HCT116 (cell line): ENCODE data around the gene TMEM175. TPM values are rescaled to one million over a fixed set of nuclear protein-coding genes. Genes with fewer than 3 reads are reported as not detected.

ENCODE experiments used
- ATAC-seq: fragments of 200-7000 bp; cut with Tn5 transposase; 2 replicates; pipeline ENCODE4 v1.9.1; 2020; ENCODE audit warnings: mild to moderate bottlenecking, moderate library complexity
- BruUV-seq: library from RNA; stranded (reverse); fragments of 400-500 nt; replicated peaks from 2 replicates; lab custom pipeline; 2021; lab: Mats Ljungman, UMichigan
- CTCF ChIA-PET: fragments of 300-600 bp; sonication (Branson Sonifier 250); formaldehyde crosslinking; loops from one replicate; lab custom pipeline; 2021; ENCODE audit warnings: antibody characterized with exemption; lab: Charles Lee
- POLR2A ChIA-PET: fragments of 300-600, 350-600 bp; sonication (Branson Sonifier 250); formaldehyde crosslinking; loops from one replicate; lab custom pipeline; 2021; ENCODE audit warnings: antibody characterized with exemption; lab: Charles Lee
- RAD21 ChIA-PET, 2 experiments: fragments of 300-600 bp; sonication (Branson Sonifier 250); formaldehyde crosslinking; loops; one replicate each; lab custom pipeline; 2023; ENCODE audit warnings: low total read pairs in 2 of 2; ENCODE audit not compliant: uncharacterized antibody in 2 of 2, unreplicated experiment in 2 of 2, low non-redundant PET in 1 of 2; lab: Charles Lee
- DNase-seq: peaks from one replicate; pipeline ENCODE4 v3.0.0-alpha.2; 2010; ENCODE audit warnings: low read depth, low spot score
- H2AFZ ChIP-seq: fragments of 200-600 bp; shearing (Covaris generic), sonication (generic); 2 replicates; pipeline ENCODE4 v1.6.1; 2017; ENCODE audit warnings: low read depth, mixed run types, mixed read lengths, antibody characterized with exemption, low read length; ENCODE audit not compliant: poor library complexity, severe bottlenecking
- H3K27ac ChIP-seq: 2 replicates; pipeline ENCODE4 v1.5.1; 2012; ENCODE audit warnings: low read depth, low read length
- H3K27me3 ChIP-seq: fragments of 200-600 bp; sonication (generic); 2 replicates; pipeline ENCODE4 v1.6.1; 2016; ENCODE audit warnings: mixed run types, low read length, mixed read lengths; ENCODE audit not compliant: insufficient read depth
- H3K36me3 ChIP-seq, 2 experiments: fragments of 200-500 bp in 1 of 2; fragments of 200-600 bp in 1 of 2; sonication (Bioruptor generic) in 1 of 2; sonication (generic) in 1 of 2; 2 replicates each; pipeline versions ENCODE4 v1.5.1 to v1.6.1; 2014 to 2016; ENCODE audit warnings: low read length in 2 of 2, inconsistent platforms in 1 of 2, mixed read lengths in 1 of 2, mixed run types in 1 of 2; ENCODE audit not compliant: insufficient read depth in 2 of 2, control insufficient read depth in 1 of 2
- H3K4me1 ChIP-seq, 2 experiments: fragments of 200-600 bp in 1 of 2; sonication (generic) in 1 of 2; 2 replicates each; pipeline versions ENCODE4 v1.5.1 to v1.6.1; 2012 to 2017; ENCODE audit warnings: low read length in 2 of 2, inconsistent platforms in 1 of 2, mild to moderate bottlenecking in 1 of 2, mixed read lengths in 1 of 2, mixed run types in 1 of 2, moderate library complexity in 1 of 2; ENCODE audit not compliant: insufficient read depth in 2 of 2, control insufficient read depth in 1 of 2
- H3K4me2 ChIP-seq: fragments of 200-600 bp; sonication (generic); 2 replicates; pipeline ENCODE4 v1.6.1; 2017; ENCODE audit warnings: mixed run types, low read length, mixed read lengths
- H3K4me3 ChIP-seq, 2 experiments: fragments of 200-600 bp in 1 of 2; sonication (generic) in 1 of 2; replicated peaks in 1 of 2; 2 replicates each; pipeline ENCODE4 v1.5.1; 2011 to 2016; ENCODE audit warnings: low read length in 2 of 2, control low read depth in 1 of 2, low read depth in 1 of 2, mild to moderate bottlenecking in 1 of 2, mixed read lengths in 1 of 2, mixed run types in 1 of 2
- H3K79me2 ChIP-seq: fragments of 200-600 bp; sonication (generic); 2 replicates; pipeline ENCODE4 v1.6.1; 2017; ENCODE audit warnings: mild to moderate bottlenecking, mixed run types, low read length, moderate library complexity, mixed read lengths; ENCODE audit not compliant: insufficient read depth
- H3K9ac ChIP-seq: fragments of 200-600 bp; sonication (generic); 2 replicates; pipeline ENCODE4 v1.6.1; 2016; ENCODE audit warnings: low read length, mixed read lengths
- H3K9me2 ChIP-seq: fragments of 200-600 bp; sonication (generic), shearing (Covaris generic); 2 replicates; pipeline ENCODE4 v1.6.1; 2017; ENCODE audit warnings: mixed run types, mild to moderate bottlenecking, moderate library complexity; ENCODE audit not compliant: insufficient read depth
- H3K9me3 ChIP-seq, 2 experiments: fragments of 200-500 bp in 1 of 2; fragments of 200-600 bp in 1 of 2; sonication (Bioruptor generic) in 1 of 2; sonication (generic) in 1 of 2; 2 replicates each; pipeline ENCODE4 v1.6.1; 2014 to 2017; ENCODE audit warnings: low read length in 2 of 2, mixed read lengths in 2 of 2, inconsistent platforms in 1 of 2, low read depth in 1 of 2, mild to moderate bottlenecking in 1 of 2, mixed run types in 1 of 2, moderate library complexity in 1 of 2; ENCODE audit not compliant: control insufficient read depth in 1 of 2, insufficient read depth in 1 of 2
- H4K20me1 ChIP-seq: fragments of 200-600 bp; sonication (generic), shearing (Covaris generic); 2 replicates; pipeline ENCODE4 v1.6.1; 2017; ENCODE audit warnings: mixed run types, mild to moderate bottlenecking, moderate library complexity; ENCODE audit not compliant: insufficient read depth
- ELF1 ChIP-seq: IDR thresholded peaks from 2 replicates; pipeline ENCODE4 v1.6.1; 2012; ENCODE audit warnings: low read depth, borderline replicate concordance
- EZH2 ChIP-seq: fragments of 200-600 bp; sonication (generic); IDR thresholded peaks from 2 replicates; pipeline ENCODE4 v1.6.1; 2017; ENCODE audit warnings: antibody characterized with exemption, mixed run types
- EZH2phosphoT487 ChIP-seq: fragments of 200-600 bp; IDR thresholded peaks from 2 replicates; pipeline ENCODE4 v1.6.1; 2018; ENCODE audit warnings: antibody characterized with exemption, borderline replicate concordance
- FOSL1 ChIP-seq: IDR thresholded peaks from 2 replicates; pipeline ENCODE4 v1.6.1; 2012; ENCODE audit warnings: low read depth
- POLR2A ChIP-seq: IDR thresholded peaks from 2 replicates; pipeline ENCODE4 v1.7.0; 2011; ENCODE audit warnings: borderline replicate concordance; ENCODE audit not compliant: insufficient read depth, insufficient read length; ENCODE audit errors: extremely low read depth
- POLR2AphosphoS5 ChIP-seq: IDR thresholded peaks from 2 replicates; pipeline ENCODE4 v1.6.1; 2011; ENCODE audit warnings: mild to moderate bottlenecking, low read depth, low read length, moderate library complexity
- RAD21 ChIP-seq: IDR thresholded peaks from 2 replicates; pipeline ENCODE4 v1.6.1; 2012; ENCODE audit warnings: low read depth, mild to moderate bottlenecking
- SP1 ChIP-seq: IDR thresholded peaks from 2 replicates; pipeline ENCODE4 v1.6.1; 2012; ENCODE audit warnings: low read depth
- SRF ChIP-seq: IDR thresholded peaks from 2 replicates; pipeline ENCODE4 v1.6.1; 2012; ENCODE audit warnings: low read depth
- TCF7L2 ChIP-seq: IDR thresholded peaks from 2 replicates; pipeline ENCODE4 v1.7.0; 2011; ENCODE audit warnings: borderline replicate concordance, inconsistent platforms; ENCODE audit not compliant: insufficient read depth, insufficient read length; ENCODE audit errors: extremely low read depth
- YY1 ChIP-seq: IDR thresholded peaks from 2 replicates; pipeline ENCODE4 v1.6.1; 2011; ENCODE audit warnings: low read length, low read depth, moderate library complexity, mild to moderate bottlenecking; ENCODE audit not compliant: insufficient replicate concordance; ENCODE audit errors: extremely low read depth
- ZNF274 ChIP-seq: fragments of 200-500 bp; sonication (Bioruptor generic); IDR thresholded peaks from 2 replicates; pipeline ENCODE4 v1.6.1; 2014; ENCODE audit warnings: mild to moderate bottlenecking, low read depth, low read length, inconsistent platforms
- intact Hi-C: fragments of 100-400 bp; cut with micrococcal nuclease; formaldehyde crosslinking; loops from 2 replicates; pipeline ENCODE4 v1.10.0; 2022
- total RNA-seq: library from RNA; stranded (reverse); gene quantifications from one replicate; pipeline ENCODE4 v1.2.1, GENCODE V29; 2021; ENCODE audit not compliant: unreplicated experiment
- TF ChIP-seq, protein P1 (sequence below): IDR thresholded peaks from 2 replicates; pipeline ENCODE4 v1.6.1; 2012
- TF ChIP-seq, protein P2 (sequence below), 3 experiments: fragments of 200-600 bp in 1 of 3; sonication (generic) in 1 of 3; IDR thresholded peaks in 2 of 3; conservative IDR thresholded peaks in 1 of 3; 2 replicates each; pipeline ENCODE4 v1.5.1; 2012 to 2017; ENCODE audit warnings: low read depth in 2 of 3, low read length in 2 of 3, antibody characterized with exemption in 1 of 3, borderline replicate concordance in 1 of 3, control low read depth in 1 of 3, mild to moderate bottlenecking in 1 of 3, mixed read lengths in 1 of 3, mixed run types in 1 of 3, moderate library complexity in 1 of 3; ENCODE audit not compliant: insufficient read depth in 1 of 3
- TF ChIP-seq, protein P3 (sequence below): IDR thresholded peaks from 2 replicates; pipeline ENCODE4 v1.6.1; 2012

The TMEM175 gene
- total RNA-seq, 1 experiment from 2014 or later = 17.5 TPM

DNA sequence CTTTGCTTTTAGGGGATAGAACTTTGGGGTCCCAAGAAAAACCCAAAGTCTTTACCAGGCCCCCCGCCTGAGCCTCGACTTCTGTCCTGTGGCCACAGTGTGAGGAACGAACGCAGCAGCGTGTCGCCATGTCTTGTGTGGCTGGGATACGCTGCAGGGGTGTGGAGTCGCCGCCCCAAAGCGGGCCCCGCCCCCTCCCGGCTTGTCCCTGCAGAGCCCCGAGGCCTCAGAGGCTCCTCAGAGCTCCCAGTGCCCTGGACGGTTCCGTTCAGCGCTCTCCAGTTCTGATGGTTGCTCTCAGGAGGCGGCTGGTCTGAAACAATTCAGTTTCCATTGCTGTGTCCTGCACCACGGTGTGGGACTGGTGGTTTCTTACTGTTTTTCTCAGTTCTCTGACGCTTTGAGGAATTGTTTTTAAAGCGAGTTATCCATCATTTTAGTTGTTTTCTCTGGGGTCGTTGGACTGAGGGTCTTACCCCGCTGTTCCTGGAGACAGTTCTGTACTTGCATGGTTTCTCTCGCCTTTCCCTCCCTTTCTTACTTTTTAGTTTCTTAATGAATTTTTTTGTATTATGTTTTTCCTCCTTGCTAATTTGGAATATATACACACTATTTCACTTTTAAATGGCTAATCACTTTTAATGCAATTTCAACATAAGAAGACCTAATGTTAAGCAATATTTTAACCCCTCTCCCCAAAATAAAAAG is 53.0 kb downstream of the TMEM175 start:
- peak overlapping the region; percentile 96 for H3K4me2 ChIP-seq
- POLR2A ChIA-PET = interaction anchor here (0.9 kb wide), 1 partner anchor 53 kb away, joined by 4 read pairs; the partner anchor contains the start of genes GAK and TMEM175
- peak overlapping the region; percentile 60 for H3K9ac ChIP-seq
- H3K4me3 ChIP-seq = peak overlapping the region; percentile 43 to 67
- RAD21 ChIA-PET = interaction anchor here in 1 of 2 experiments (0.5 kb wide), 1 partner anchor 27 kb away, joined by 4 read pairs; no protein-coding TSS in a partner anchor
- H3K36me3 ChIP-seq = no peaks in the 10 kb centered on the region
- H3K79me2 ChIP-seq = no peaks in the 10 kb centered on the region
- peak overlapping the region; percentile 41 for H3K27ac ChIP-seq
- BruUV-seq = no TSS peak
- peak overlapping the region; percentile 30 for H2AFZ ChIP-seq
- no peaks in the 10 kb centered on the region for H3K9me2 ChIP-seq
- H3K9me3 ChIP-seq = no peaks in the 10 kb centered on the region
- H3K27me3 ChIP-seq = no peaks in the 10 kb centered on the region
- intact Hi-C loops = loop anchor here (1.0 to 10.0 kb wide), 3 partner anchors 53 to 380 kb away; partner anchors contain the start of genes GAK and TMEM175
- peaks cover 10 to 37% of the 10 kb centered on the region in 2 experiments for H3K4me1 ChIP-seq
- DNase-seq (no peak), ATAC-seq (peak; percentile 74)
- no peaks in the 10 kb centered on the region for H4K20me1 ChIP-seq
- CTCF ChIA-PET = interaction anchor here (1.0 kb wide), 1 partner anchor 243 kb away, joined by 4 read pairs; no protein-coding TSS in a partner anchor
- no peak for TF ChIP-seq FOSL1
- TF ChIP-seq EZH2 = no peak
- no peak for TF ChIP-seq ZNF274
- peak; percentile 93 for TF ChIP-seq POLR2AphosphoS5
- peak; percentile 87 for TF ChIP-seq YY1
- no peak for TF ChIP-seq SP1
- peak; percentile 81 for TF ChIP-seq POLR2A

DNA sequence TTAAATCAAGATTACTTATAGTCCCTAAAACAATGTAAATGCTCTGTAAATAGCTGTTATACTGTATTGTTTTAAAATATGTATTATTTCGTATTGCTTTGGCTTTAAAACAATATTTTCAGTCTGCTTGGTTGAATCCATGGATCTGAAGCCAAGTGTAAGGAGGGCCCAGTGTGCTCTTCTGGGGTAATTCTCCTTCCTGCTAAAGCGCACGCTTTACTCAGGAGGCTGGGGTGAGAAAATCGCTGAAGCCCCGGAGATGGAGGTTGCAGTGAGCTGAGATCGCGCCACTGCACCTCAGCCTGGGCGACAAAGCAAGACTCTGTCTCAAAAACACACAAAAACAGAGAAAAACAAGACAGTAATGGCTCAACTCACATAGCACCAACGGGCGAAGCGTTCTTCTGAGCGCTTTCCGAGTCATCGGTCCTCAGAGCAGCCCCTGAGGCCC is 54.2 kb downstream of the TMEM175 start:
- H3K27ac ChIP-seq = peak overlapping the region; percentile 88
- ATAC-seq = peak; percentile 0
- POLR2A ChIA-PET = no interaction called here

More for the DNA sequence above, 54.2 kb downstream of the TMEM175 start:
- Histone ChIP-seq H3K9me2 (no peaks in the 10 kb centered on the region), H2AFZ (peak overlapping the region; percentile 56), H3K9me3 (no peaks in the 10 kb centered on the region), H3K9ac (peak overlapping the region; percentile 70), H3K4me1 (peaks cover 10 to 37% of the 10 kb centered on the region in 2 experiments), H4K20me1 (no peaks in the 10 kb centered on the region), H3K4me3 (peak overlapping the region; percentile 67 to 71), H3K4me2 (peak overlapping the region; percentile 96), H3K36me3 (no peaks in the 10 kb centered on the region), H3K27me3 (no peaks in the 10 kb centered on the region), H3K79me2 (no peaks in the 10 kb centered on the region)
- ChIA-PET CTCF (interaction anchor here (1.0 to 1.3 kb wide), 4 partner anchors 24 to 244 kb away, joined by 3 to 7 read pairs (median 3); partner anchors contain the start of genes FGFRL1, GAK and TMEM175), RAD21 (interaction anchor here (1.0 kb wide), 3 partner anchors 23 to 244 kb away, joined by 3 to 4 read pairs (median 4); no protein-coding TSS in a partner anchor)
- DNase-seq = no peak
- no peak for TF ChIP-seq SP1
- TF ChIP-seq EZH2 = no peak
- TF ChIP-seq, protein P1, sequence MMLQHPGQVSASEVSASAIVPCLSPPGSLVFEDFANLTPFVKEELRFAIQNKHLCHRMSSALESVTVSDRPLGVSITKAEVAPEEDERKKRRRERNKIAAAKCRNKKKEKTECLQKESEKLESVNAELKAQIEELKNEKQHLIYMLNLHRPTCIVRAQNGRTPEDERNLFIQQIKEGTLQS = no peak
- TF ChIP-seq ELF1 = no peak
- no peak for TF ChIP-seq FOSL1
- no peak for TF ChIP-seq TCF7L2
- TF ChIP-seq, protein P2, sequence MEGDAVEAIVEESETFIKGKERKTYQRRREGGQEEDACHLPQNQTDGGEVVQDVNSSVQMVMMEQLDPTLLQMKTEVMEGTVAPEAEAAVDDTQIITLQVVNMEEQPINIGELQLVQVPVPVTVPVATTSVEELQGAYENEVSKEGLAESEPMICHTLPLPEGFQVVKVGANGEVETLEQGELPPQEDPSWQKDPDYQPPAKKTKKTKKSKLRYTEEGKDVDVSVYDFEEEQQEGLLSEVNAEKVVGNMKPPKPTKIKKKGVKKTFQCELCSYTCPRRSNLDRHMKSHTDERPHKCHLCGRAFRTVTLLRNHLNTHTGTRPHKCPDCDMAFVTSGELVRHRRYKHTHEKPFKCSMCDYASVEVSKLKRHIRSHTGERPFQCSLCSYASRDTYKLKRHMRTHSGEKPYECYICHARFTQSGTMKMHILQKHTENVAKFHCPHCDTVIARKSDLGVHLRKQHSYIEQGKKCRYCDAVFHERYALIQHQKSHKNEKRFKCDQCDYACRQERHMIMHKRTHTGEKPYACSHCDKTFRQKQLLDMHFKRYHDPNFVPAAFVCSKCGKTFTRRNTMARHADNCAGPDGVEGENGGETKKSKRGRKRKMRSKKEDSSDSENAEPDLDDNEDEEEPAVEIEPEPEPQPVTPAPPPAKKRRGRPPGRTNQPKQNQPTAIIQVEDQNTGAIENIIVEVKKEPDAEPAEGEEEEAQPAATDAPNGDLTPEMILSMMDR (IDR thresholded peaks at IDR 0.05 in 2 of 3, conservative IDR thresholded peaks at IDR 0.05 in 1 of 3; ENCODE audit: borderline replicate concordance in 1 of 3, insufficient read depth in 1 of 3, low read depth in 2 of 3, low read length in 2 of 3) = no peak
- TF ChIP-seq YY1 = no peak
- no peak for TF ChIP-seq RAD21
- no peak for TF ChIP-seq POLR2AphosphoS5
- TF ChIP-seq, protein P3, sequence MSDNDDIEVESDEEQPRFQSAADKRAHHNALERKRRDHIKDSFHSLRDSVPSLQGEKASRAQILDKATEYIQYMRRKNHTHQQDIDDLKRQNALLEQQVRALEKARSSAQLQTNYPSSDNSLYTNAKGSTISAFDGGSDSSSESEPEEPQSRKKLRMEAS = no peak
- no peak for TF ChIP-seq EZH2phosphoT487
- TF ChIP-seq SRF = no peak
- intact Hi-C loops = loop anchor here (2.0 to 10.0 kb wide), 3 partner anchors 14 to 382 kb away; partner anchors contain the start of gene DGKQ
- TSS peak; percentile 72 for BruUV-seq
